ENCODE data around the gene TERT. TPM values are rescaled to one million over a fixed set of nuclear protein-coding genes. Genes with fewer than 3 reads are reported as not detected.

The TERT gene
- total and polyA plus RNA-seq, 2 of the 13 experiments (the other 11 are each of a cell fraction or from before 2014, with no cell fraction given) = 4.3 to 5.9 TPM

DNA sequence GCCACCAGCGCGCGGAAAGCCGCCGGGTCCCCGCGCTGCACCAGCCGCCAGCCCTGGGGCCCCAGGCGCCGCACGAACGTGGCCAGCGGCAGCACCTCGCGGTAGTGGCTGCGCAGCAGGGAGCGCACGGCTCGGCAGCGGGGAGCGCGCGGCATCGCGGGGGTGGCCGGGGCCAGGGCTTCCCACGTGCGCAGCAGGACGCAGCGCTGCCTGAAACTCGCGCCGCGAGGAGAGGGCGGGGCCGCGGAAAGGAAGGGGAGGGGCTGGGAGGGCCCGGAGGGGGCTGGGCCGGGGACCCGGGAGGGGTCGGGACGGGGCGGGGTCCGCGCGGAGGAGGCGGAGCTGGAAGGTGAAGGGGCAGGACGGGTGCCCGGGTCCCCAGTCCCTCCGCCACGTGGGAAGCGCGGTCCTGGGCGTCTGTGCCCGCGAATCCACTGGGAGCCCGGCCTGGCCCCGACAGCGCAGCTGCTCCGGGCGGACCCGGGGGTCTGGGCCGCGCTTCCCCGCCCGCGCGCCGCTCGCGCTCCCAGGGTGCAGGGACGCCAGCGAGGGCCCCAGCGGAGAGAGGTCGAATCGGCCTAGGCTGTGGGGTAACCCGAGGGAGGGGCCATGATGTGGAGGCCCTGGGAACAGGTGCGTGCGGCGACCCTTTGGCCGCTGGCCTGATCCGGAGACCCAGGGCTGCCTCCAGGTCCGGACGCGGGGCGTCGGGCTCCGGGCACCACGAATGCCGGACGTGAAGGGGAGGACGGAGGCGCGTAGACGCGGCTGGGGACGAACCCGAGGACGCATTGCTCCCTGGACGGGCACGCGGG lies at the start of gene TERT (continued):
- no peak for TF ChIP-seq KDM2A (CRISPR knock-in tag; IDR thresholded peaks at IDR 0.05; ENCODE audit: borderline replicate concordance, low read depth)
- no peak for TF ChIP-seq IKZF5 (CRISPR knock-in tag; IDR thresholded peaks at IDR 0.05)
- TF ChIP-seq IKZF1 (IDR thresholded peaks at IDR 0.05) = no peak
- TF ChIP-seq, protein P1, sequence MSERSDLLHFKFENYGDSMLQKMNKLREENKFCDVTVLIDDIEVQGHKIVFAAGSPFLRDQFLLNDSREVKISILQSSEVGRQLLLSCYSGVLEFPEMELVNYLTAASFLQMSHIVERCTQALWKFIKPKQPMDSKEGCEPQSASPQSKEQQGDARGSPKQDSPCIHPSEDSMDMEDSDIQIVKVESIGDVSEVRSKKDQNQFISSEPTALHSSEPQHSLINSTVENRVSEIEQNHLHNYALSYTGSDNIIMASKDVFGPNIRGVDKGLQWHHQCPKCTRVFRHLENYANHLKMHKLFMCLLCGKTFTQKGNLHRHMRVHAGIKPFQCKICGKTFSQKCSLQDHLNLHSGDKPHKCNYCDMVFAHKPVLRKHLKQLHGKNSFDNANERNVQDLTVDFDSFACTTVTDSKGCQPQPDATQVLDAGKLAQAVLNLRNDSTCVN (CRISPR knock-in tag; IDR thresholded peaks at IDR 0.05; ENCODE audit: borderline replicate concordance) = no peak
- TF ChIP-seq ZNF737 (CRISPR knock-in tag; IDR thresholded peaks at IDR 0.05; ENCODE audit: borderline replicate concordance) = no peak
- TF ChIP-seq ZIK1 (CRISPR knock-in tag; IDR thresholded peaks at IDR 0.05; ENCODE audit: borderline replicate concordance, low read depth) = no peak
- TF ChIP-seq TFDP2 (CRISPR knock-in tag; IDR thresholded peaks at IDR 0.05) = peak; percentile 71
- TF ChIP-seq NCOA2 (CRISPR knock-in tag; IDR thresholded peaks at IDR 0.05) = no peak
- TF ChIP-seq SNAPC4 (CRISPR knock-in tag; IDR thresholded peaks at IDR 0.05) = no peak
- 0 out of 2 replicates have a peak, but pooled peaks have one; percentile 16 for TF ChIP-seq SP4 (CRISPR knock-in tag; IDR thresholded peaks at IDR 0.05)
- no peak for TF ChIP-seq HMG20B (CRISPR knock-in tag; conservative IDR thresholded peaks at IDR 0.05)
- TF ChIP-seq MAZ (IDR thresholded peaks at IDR 0.05; ENCODE audit: borderline replicate concordance, low read depth, low read length) = no peak
- TF ChIP-seq MAZ (CRISPR knock-in tag; IDR thresholded peaks at IDR 0.05; ENCODE audit: low read depth) = 0 out of 2 replicates have a peak, but pooled peaks have one; percentile 35
- TF ChIP-seq HOXD1 (CRISPR knock-in tag; IDR thresholded peaks at IDR 0.05) = no peak
- no peak for TF ChIP-seq SMAD9 (CRISPR knock-in tag; IDR thresholded peaks at IDR 0.05)
- no peak for TF ChIP-seq HNRNPLL (IDR thresholded peaks at IDR 0.05; ENCODE audit: low read depth, low read length, poor library complexity, severe bottlenecking)
- no peak for TF ChIP-seq HOXA3 (CRISPR knock-in tag; IDR thresholded peaks at IDR 0.05)

Data from HepG2 (cell line).